SK-N-MC (cell line): ENCODE results near the gene NAB2.

Experiments
- EZH2 ChIP-seq: fragments of 200-600 bp; sonication (generic); IDR thresholded peaks from one replicate; pipeline ENCODE4 v1.6.1; 2017; ENCODE audit warnings: antibody characterized with exemption
- FOXP2 ChIP-seq: optimal IDR thresholded peaks from 2 replicates; pipeline ENCODE3; 2011; ENCODE audit warnings: mild to moderate bottlenecking, moderate library complexity; ENCODE audit not compliant: insufficient read depth; ENCODE audit errors: extremely low read length, control extremely low read depth
- POLR2AphosphoS5 ChIP-seq: IDR thresholded peaks from 2 replicates; pipeline ENCODE4 v1.6.1; 2012; ENCODE audit warnings: mild to moderate bottlenecking, low read depth, low read length, borderline replicate concordance

DNA sequence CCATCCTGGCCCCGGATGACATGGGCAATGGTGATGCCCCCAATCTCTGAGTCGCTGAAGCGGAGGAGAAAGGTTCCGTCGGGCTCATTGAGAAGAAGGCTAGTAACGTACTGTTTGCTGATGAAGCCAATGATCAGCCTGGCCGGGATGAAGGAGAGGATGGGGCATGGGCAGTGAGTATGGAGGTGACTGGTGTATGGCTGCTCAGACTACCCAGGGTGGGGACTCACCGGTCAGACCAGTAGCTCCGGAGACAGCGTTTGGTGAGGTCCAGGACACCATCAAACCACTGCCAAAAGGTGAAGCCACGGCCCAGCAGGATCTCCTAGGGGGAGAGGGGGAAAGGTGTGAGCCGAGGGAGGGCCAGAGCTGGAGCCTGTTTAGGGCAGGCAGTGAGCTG is 10.9 kb downstream of the NAB2 start:
- TF ChIP-seq POLR2AphosphoS5 (no peak), EZH2 (no peak), FOXP2 (no peak)
